Effector memory CD8-positive, alpha-beta T cell (primary cell): Measurements from ENCODE around the gene COX7A2.

Source experiments
- ATAC-seq: fragments of 150-1000 bp; cut with Tn5 transposase; replicated peaks from 2 replicates; pipeline ENCODE4 v1.10.0; 2021; ENCODE audit warnings: mild to moderate bottlenecking, moderate library complexity
- DNase-seq, 3 experiments: peaks; one replicate each; pipeline ENCODE4 v3.0.0; 2021
- H3K27ac Mint-ChIP-seq, 2 donors: one replicate each; pipeline ENCODE4 v1.8.0; 2022; ENCODE audit warnings: mild to moderate bottlenecking in 2 of 2, mixed read lengths in 2 of 2, moderate library complexity in 2 of 2
- H3K27me3 Mint-ChIP-seq, 2 donors: one replicate each; pipeline ENCODE4 v1.8.0; 2022; ENCODE audit warnings: mixed read lengths in 2 of 2
- H3K36me3 Mint-ChIP-seq: one replicate; pipeline ENCODE4 v1.8.0; 2022; ENCODE audit warnings: mild to moderate bottlenecking, moderate library complexity, mixed read lengths; ENCODE audit not compliant: insufficient read depth
- H3K4me1 Mint-ChIP-seq, 2 donors: one replicate each; pipeline ENCODE4 v1.8.0; 2022; ENCODE audit warnings: low read depth in 2 of 2, mixed read lengths in 2 of 2
- H3K4me3 Mint-ChIP-seq, 2 donors: one replicate each; pipeline ENCODE4 v1.8.0; 2022; ENCODE audit warnings: mild to moderate bottlenecking in 2 of 2, mixed read lengths in 2 of 2, moderate library complexity in 2 of 2
- H3K9me3 Mint-ChIP-seq, 2 donors: one replicate each; pipeline ENCODE4 v1.8.0; 2022; ENCODE audit warnings: mixed read lengths in 2 of 2

COX7A2 gene

DNA sequence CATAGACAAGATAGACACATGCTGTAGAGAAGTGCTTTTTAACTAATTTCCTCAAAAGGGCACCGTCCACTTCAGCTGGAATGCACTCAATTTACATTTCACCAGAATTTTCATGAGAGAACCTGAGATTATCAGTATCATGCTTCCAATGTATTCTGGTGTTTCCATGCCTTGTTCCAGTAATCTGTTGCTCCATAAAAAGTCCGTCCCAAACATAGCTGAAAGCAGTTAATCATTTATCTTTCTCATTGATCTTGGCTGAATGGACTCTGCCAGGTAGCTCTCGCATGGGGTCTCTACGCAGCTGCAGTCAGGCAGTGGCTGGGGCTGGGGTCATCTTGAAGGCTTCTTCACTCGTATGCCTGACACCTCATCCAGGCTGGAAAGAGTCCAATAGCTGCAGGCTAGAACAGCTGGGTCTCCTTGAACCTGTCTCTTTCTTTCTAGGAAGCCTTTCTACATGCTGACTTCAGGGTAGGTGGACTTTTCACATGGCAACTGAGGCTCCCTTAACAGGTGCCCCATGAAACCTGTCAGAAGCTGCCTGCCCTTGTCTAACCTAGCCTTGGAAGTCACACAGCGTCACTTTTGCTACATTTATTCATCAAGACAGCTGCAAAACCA is 19.2 kb downstream of the COX7A2 start:
- no peaks in the 10 kb centered on the region for H3K9me3 Mint-ChIP-seq
- no peak for ATAC-seq
- no peak for DNase-seq
- H3K4me1 Mint-ChIP-seq, result no peaks in the 10 kb centered on the region
- H3K27me3 Mint-ChIP-seq, result peaks cover 20 to 39% of the 10 kb centered on the region in 2 donors
- no peak overlapping the region for H3K4me3 Mint-ChIP-seq
- H3K36me3 Mint-ChIP-seq, result peaks cover under 1% of the 10 kb centered on the region
- H3K27ac Mint-ChIP-seq, result no peak overlapping the region

DNA sequence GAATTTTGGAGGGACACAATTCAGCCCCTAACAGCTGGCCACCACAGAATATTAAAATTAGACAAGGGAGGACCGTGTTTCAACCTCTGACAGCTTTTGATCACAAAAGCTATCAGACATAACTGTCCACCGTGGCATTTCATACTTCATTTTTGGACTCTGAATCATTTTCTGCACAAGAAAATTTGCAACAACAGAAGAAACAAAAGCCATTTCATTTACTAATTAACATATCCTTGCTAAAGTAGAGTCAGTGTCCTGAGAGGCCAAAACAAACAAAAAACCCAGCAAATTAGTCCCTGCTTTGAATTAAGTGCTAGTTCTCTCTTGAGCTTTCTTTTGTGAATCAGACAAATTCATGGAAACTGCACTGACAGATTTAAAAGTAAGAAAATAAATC is 20.2 kb downstream of the COX7A2 start:
- Mint-ChIP-seq H3K27ac (no peak overlapping the region), H3K4me3 (no peak overlapping the region), H3K4me1 (no peaks in the 10 kb centered on the region), H3K36me3 (no peaks in the 10 kb centered on the region), H3K27me3 (peaks cover 27 to 47% of the 10 kb centered on the region in 2 donors), H3K9me3 (no peaks in the 10 kb centered on the region)
- ATAC-seq (no peak), DNase-seq (no peak)

DNA sequence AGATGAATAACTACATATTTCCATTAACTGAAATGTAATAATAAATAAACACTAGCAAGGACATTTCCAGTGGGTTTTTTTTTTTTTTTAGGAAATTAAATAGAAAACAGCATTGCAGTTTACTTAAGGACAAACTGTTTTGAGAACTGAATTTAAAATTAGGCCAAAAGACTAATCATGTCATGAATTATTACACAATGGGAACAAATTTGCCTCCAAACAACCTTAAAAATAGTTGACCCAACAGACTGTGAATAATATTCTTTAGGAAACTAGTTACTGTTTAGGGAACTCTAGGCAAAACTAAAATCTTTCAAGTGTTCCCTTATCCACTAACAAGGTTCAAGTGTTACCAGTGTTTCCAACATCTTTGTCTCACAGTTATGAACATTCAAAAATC is 21.3 kb downstream of the COX7A2 start:
- H3K27ac Mint-ChIP-seq, result no peak overlapping the region
- no peaks in the 10 kb centered on the region for H3K9me3 Mint-ChIP-seq
- DNase-seq (no peak), ATAC-seq (no peak)
- peaks cover 35 to 58% of the 10 kb centered on the region in 2 donors for H3K27me3 Mint-ChIP-seq
- H3K4me3 Mint-ChIP-seq, result no peak overlapping the region
- H3K4me1 Mint-ChIP-seq, result no peaks in the 10 kb centered on the region
- H3K36me3 Mint-ChIP-seq, result no peaks in the 10 kb centered on the region

DNA sequence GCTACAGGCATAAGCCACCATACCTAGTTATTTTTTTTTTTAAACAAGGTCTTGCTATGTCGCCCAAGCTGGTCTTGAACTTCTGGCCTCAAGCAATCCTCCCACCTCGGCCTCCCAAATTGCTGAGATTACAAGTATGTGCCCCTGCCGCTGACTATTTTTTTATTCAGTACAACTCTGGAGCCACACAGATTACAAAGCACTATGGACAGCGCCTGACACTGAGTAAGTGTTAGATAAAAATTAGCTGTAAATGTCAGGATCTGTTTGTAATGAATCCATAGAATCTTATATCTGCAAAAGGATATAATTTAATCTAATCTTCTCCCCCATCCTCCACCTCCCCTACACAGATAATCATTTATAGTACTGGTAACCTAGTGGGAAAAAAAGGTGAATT is 22.5 kb downstream of the COX7A2 start:
- H3K27me3 Mint-ChIP-seq, result peaks cover 44 to 69% of the 10 kb centered on the region in 2 donors
- no peaks in the 10 kb centered on the region for H3K9me3 Mint-ChIP-seq
- DNase-seq (no peak), ATAC-seq (no peak)
- no peak overlapping the region for H3K4me3 Mint-ChIP-seq
- H3K27ac Mint-ChIP-seq, result no peak overlapping the region
- no peaks in the 10 kb centered on the region for H3K4me1 Mint-ChIP-seq
- no peaks in the 10 kb centered on the region for H3K36me3 Mint-ChIP-seq

DNA sequence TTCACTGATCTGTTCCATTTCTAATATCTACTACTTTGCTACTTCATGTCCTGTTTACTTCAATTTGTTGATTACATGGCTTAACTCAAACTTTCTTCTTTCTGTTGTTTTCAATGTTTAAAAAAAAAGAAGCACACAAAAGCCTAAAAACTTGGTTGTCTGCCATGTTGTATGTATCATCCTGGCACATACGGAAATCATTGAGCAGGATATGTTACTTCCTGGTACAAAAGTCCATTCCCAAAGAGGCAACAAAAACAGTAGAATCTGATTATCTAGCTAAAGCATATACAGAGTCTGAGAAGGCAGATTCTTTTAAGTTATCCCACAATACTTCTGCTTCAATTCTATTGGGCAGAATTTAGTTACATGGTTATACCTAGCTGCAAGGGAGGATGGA is 23.2 kb downstream of the COX7A2 start:
- no peak overlapping the region for H3K27ac Mint-ChIP-seq
- H3K4me3 Mint-ChIP-seq, result no peak overlapping the region
- ATAC-seq (no peak), DNase-seq (no peak)
- peaks cover 52 to 77% of the 10 kb centered on the region in 2 donors for H3K27me3 Mint-ChIP-seq
- no peaks in the 10 kb centered on the region for H3K4me1 Mint-ChIP-seq
- H3K9me3 Mint-ChIP-seq, result no peaks in the 10 kb centered on the region
- no peaks in the 10 kb centered on the region for H3K36me3 Mint-ChIP-seq

DNA sequence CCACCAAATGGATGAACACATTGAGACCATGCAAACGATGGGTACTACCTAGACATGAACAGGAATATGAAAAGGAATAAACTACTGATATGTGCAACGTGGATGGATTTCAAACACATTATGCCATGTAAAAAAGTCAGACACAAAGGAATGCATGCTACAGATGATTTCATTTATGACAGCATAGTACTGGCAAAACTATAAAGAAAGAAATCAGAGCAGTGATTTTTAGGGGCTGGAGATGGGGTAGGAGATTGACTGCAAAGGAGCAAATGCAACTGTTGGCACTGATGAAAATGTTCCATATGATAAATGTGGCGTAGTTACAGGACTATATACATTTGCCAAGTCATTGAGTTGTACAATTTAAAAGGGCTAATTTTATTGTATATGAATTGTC is 24.3 kb downstream of the COX7A2 start:
- H3K9me3 Mint-ChIP-seq, result no peaks in the 10 kb centered on the region
- ATAC-seq (no peak), DNase-seq (no peak)
- no peak overlapping the region for H3K4me3 Mint-ChIP-seq
- no peaks in the 10 kb centered on the region for H3K4me1 Mint-ChIP-seq
- no peak overlapping the region for H3K27ac Mint-ChIP-seq
- peaks cover 42 to 73% of the 10 kb centered on the region in 2 donors for H3K27me3 Mint-ChIP-seq
- no peaks in the 10 kb centered on the region for H3K36me3 Mint-ChIP-seq

DNA sequence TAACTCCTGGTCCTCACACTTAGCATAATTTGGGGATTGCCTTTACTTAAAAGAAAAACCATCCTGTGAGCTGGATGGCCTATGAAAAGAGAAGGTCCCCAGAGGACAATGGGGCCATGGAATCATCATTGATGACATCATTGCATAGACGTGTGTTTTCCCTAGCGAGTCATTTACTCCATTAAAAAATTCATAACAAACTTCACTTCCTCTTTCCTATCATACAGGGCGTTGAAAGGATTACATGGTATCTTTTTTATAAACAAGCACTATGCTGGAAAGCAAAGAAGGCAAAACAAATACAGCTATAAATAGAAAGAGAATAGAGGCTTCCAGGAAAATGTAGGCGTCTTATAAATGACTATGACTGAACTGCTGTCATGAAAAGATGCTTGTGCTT is 26.4 kb downstream of the COX7A2 start:
- H3K4me1 Mint-ChIP-seq, result no peaks in the 10 kb centered on the region
- H3K4me3 Mint-ChIP-seq, result no peak overlapping the region
- no peaks in the 10 kb centered on the region for H3K36me3 Mint-ChIP-seq
- H3K9me3 Mint-ChIP-seq, result no peaks in the 10 kb centered on the region
- peaks cover 40 to 64% of the 10 kb centered on the region in 2 donors for H3K27me3 Mint-ChIP-seq
- H3K27ac Mint-ChIP-seq, result no peak overlapping the region
- ATAC-seq, result no peak
- DNase-seq, result no peak

DNA sequence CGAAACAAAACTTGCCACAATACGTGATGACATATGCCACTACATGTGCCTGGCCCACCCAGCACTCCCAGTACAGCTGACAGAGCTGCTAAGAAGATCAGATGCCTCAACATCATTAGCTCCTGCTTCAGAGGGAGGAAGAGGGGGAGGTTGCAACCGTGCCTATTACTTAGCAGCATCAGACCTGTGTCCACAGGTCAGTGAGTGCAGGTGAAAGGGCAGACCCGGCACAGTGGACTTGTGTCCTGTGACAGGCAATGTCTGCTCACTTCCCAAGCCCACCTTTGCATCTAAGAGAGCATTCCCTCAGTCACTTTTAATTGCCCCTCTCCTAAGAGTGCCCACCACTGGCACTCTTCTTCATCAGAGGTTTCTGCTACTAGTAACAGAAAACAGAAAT is 28.3 kb downstream of the COX7A2 start:
- H3K9me3 Mint-ChIP-seq, result no peaks in the 10 kb centered on the region
- H3K27me3 Mint-ChIP-seq, result peaks cover 53 to 78% of the 10 kb centered on the region in 2 donors
- no peak overlapping the region for H3K27ac Mint-ChIP-seq
- ATAC-seq (no peak), DNase-seq (no peak)
- peaks cover 2 to 5% of the 10 kb centered on the region in 2 donors for H3K4me1 Mint-ChIP-seq
- no peaks in the 10 kb centered on the region for H3K36me3 Mint-ChIP-seq
- H3K4me3 Mint-ChIP-seq, result no peak overlapping the region

DNA sequence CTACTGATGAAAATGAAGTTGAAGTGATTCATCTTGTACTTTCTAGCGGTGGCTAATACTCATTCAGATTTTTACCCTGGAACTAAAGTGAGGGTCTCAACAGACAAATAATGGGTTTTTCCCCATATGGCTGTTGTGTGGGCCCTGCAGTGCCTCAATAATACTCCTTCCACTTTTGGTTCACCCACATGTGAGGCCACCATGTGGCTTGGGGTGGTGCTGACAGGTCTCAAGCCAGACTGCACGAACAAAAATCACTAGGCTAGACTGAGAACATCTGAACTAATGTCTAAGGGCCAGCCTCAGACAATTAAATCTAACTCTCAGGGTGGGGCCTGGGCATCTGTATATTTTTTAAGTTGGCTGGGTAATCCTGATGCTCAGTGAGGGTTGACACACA is 29.9 kb downstream of the COX7A2 start:
- Mint-ChIP-seq H3K4me1 (peaks cover 6 to 9% of the 10 kb centered on the region in 2 donors), H3K27me3 (peaks cover 54 to 77% of the 10 kb centered on the region in 2 donors), H3K27ac (no peak overlapping the region), H3K9me3 (no peaks in the 10 kb centered on the region), H3K36me3 (peaks cover 2% of the 10 kb centered on the region), H3K4me3 (no peak overlapping the region)
- DNase-seq, result no peak
- ATAC-seq, result no peak

DNA sequence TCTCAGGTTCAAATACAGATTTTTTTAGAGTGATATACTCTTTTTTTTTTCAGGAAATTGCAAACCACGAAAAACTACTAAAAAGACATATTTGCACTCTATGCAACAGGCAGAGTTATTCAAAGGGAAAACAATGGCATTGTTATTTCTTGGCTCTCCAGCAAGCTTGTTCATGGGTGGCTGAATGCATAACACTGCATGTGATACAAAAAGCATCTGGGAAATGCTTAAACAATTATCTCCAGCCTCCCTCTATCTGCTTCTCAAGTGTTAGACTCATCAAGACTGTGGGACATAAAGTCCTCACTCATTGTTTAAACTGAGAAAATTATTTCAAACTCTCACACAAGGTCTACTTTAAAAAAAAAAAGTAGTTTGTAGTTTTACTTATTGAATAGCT is 30.5 kb downstream of the COX7A2 start:
- ATAC-seq, result no peak
- Mint-ChIP-seq H3K4me3 (no peak overlapping the region), H3K27me3 (peaks cover 60 to 78% of the 10 kb centered on the region in 2 donors), H3K9me3 (no peaks in the 10 kb centered on the region), H3K4me1 (peaks cover 13 to 16% of the 10 kb centered on the region in 2 donors), H3K27ac (no peak overlapping the region), H3K36me3 (peaks cover 8% of the 10 kb centered on the region)
- DNase-seq, result no peak

DNA sequence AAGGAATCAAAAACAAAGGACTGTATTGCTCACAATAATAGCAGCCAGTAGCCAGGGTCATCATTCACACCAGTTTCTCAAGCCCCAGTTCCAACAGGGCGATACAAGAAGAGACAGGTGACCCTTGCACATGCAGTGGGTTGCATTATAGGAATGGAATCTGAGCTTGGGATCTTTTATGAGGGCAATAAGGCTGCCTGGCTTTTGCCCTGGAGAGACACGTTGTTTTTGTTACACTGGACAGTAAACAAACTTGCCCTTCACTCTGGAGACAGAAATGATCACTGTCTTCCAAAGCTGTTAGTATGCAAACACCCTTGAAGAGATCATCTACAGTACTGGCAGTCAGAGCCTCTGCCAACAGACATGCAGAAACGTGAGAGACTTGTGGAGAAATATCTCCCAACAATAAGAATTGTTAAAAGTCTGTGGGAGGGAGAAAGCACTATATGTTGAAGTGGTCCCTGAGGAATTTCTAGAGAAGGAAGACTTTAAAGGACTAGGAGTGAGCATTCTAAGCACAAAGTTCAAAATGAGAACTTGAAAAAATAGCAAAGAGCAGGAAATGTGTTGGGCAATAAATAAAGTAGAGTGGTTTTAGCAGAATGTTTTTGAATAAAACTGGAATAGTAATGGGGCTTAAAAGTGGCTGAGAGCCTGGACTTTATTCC is 31.5 kb downstream of the COX7A2 start:
- ATAC-seq, result no peak
- peaks cover 22 to 25% of the 10 kb centered on the region in 2 donors for H3K4me1 Mint-ChIP-seq
- peaks cover 60 to 79% of the 10 kb centered on the region in 2 donors for H3K27me3 Mint-ChIP-seq

DNA sequence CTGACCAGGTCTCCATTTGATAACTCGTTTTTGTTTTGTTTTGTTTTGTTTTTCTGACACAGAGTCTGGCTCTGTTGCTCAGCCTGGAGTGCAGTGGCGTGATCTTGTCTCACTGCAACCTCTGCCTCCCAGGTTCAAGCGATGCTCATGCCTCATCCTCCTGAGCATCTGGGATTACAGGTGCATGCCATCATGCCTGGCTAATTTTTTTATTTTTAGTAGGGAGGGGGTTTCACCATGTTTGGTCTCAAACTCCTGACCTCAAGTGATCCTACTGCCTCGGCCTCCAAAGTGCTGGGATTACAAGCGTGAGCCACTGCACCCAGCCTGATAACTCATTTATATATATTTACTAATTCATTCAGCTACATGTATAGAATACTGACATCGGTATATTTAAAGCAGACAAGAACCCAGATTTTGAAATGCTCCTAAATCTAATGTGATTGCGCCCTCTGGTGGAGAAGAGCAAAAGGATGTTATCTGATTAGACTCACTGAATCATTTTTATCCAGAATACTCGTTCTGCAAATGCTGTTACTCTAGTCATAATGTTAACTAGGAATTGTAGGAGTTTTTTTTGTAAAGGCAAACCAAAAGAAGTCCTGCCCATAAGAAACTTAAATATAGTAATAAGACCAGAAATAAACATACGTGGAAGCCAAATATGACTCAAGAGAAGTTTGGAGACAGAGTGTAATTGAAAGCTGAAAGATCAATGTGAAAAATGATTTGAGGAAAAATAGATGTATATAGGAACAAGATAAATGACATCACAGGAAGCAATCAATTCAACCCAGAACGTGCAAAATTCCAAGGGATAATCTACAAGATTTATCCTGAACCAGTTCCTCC is 32.5 kb downstream of the COX7A2 start:
- peak; percentile 25 for ATAC-seq

More for the DNA sequence above, 31.5 kb downstream of the COX7A2 start:
- Mint-ChIP-seq H3K36me3 (peaks cover 16% of the 10 kb centered on the region), H3K9me3 (no peaks in the 10 kb centered on the region), H3K27ac (no peak overlapping the region), H3K4me3 (no peak overlapping the region)
- DNase-seq, result no peak

DNA sequence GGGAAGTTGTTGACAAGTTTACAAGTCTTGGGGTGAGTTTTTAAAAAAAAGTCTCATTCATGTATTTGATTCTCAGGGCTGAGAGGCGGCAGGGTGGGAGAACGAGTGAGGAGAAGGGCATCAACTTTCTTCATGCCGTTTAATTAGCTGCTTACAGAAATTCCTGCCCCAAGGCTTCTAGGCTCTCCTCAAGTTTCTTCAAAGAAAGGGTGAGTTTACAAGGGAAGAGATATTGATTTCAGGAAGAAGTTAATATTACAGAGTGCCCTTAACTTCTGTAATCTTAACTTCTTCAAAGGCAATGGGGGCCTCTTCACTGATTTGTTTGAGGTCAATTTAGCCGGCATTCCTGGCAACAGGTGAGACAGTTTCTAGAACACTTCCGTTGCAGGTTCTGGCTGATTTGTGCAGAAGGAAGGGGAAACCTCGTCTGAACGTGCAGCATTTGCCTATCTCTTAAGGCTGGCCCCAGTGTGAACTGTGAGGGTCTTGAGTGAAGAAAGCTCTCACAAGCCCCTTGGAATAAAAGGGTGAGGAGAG is 34.3 kb downstream of the COX7A2 start:
- peaks cover 16% of the 10 kb centered on the region for H3K36me3 Mint-ChIP-seq
- H3K27me3 Mint-ChIP-seq, result peaks cover 74 to 83% of the 10 kb centered on the region in 2 donors
- H3K4me3 Mint-ChIP-seq, result peak overlapping the region; percentile 69 to 76
- DNase-seq (no peak), ATAC-seq (no peak)
- H3K9me3 Mint-ChIP-seq, result no peaks in the 10 kb centered on the region
- H3K27ac Mint-ChIP-seq, result peak overlapping the region; percentile 13 to 18
- peaks cover 46 to 52% of the 10 kb centered on the region in 2 donors for H3K4me1 Mint-ChIP-seq

More for the DNA sequence above, 32.5 kb downstream of the COX7A2 start:
- peak; percentile 55 to 66 (median 58) for DNase-seq
- H3K27ac Mint-ChIP-seq, result no peak overlapping the region
- H3K4me1 Mint-ChIP-seq, result peaks cover 29 to 34% of the 10 kb centered on the region in 2 donors
- H3K9me3 Mint-ChIP-seq, result no peaks in the 10 kb centered on the region
- H3K36me3 Mint-ChIP-seq, result peaks cover 16% of the 10 kb centered on the region
- H3K27me3 Mint-ChIP-seq, result peaks cover 63 to 79% of the 10 kb centered on the region in 2 donors
- no peak overlapping the region for H3K4me3 Mint-ChIP-seq
